HG03520 (cell line): ENCODE data around the gene NOL7.

Experiments used
- ATAC-seq: cut with Tn5 transposase; IDR thresholded peaks from one replicate; pipeline ENCODE4 v1.9.1; 2021; ENCODE audit warnings: mild to moderate bottlenecking, moderate library complexity; ENCODE audit not compliant: unreplicated experiment

NOL7 gene

GRCh38 chr6:13593720-13594119, 21.4 kb upstream of the NOL7 start:
- no peak for ATAC-seq

- no peak for ATAC-seq
Measured at GRCh38 chr6:13597073-13597472, 18.1 kb upstream of the NOL7 start.

- no peak for ATAC-seq
Measured at GRCh38 chr6:13600036-13600435, 15.1 kb upstream of the NOL7 start.

- no peak for ATAC-seq
Measured at GRCh38 chr6:13604135-13604534, 11.0 kb upstream of the NOL7 start.

- ATAC-seq, result no peak
Measured at GRCh38 chr6:13604546-13605416, 10.4 kb upstream of the NOL7 start.

GRCh38 chr6:13605634-13606033, 9.5 kb upstream of the NOL7 start:
- ATAC-seq, result no peak

- ATAC-seq, result no peak
Measured at GRCh38 chr6:13611715-13612114, 3.4 kb upstream of the NOL7 start.

- ATAC-seq, result no peak
Measured at GRCh38 chr6:13613029-13613594, 2.0 kb upstream of the NOL7 start.

GRCh38 chr6:13614126-13614925, 809 bp upstream of the NOL7 start:
- ATAC-seq, result peak; percentile 8

GRCh38 chr6:13615792-13616120, 621 bp downstream of the NOL7 start:
- ATAC-seq, result no peak

GRCh38 chr6:13617066-13617465, 1.9 kb downstream of the NOL7 start:
- no peak for ATAC-seq

GRCh38 chr6:13624871-13625288, 9.7 kb downstream of the NOL7 start:
- no peak for ATAC-seq

GRCh38 chr6:13629459-13630116, 14.5 kb downstream of the NOL7 start:
- no peak for ATAC-seq

- no peak for ATAC-seq
Measured at GRCh38 chr6:13630499-13630898, 15.4 kb downstream of the NOL7 start.

GRCh38 chr6:13633343-13633742, 18.2 kb downstream of the NOL7 start:
- ATAC-seq, result no peak

GRCh38 chr6:13635948-13636658, 21.0 kb downstream of the NOL7 start:
- ATAC-seq, result no peak

GRCh38 chr6:13638014-13638413, 22.9 kb downstream of the NOL7 start:
- ATAC-seq, result no peak

GRCh38 chr6:13638626-13639025, 23.5 kb downstream of the NOL7 start:
- no peak for ATAC-seq

- no peak for ATAC-seq
Measured at GRCh38 chr6:13641315-13641714, 26.2 kb downstream of the NOL7 start.

GRCh38 chr6:13643125-13643524, 28.0 kb downstream of the NOL7 start:
- ATAC-seq, result no peak

GRCh38 chr6:13648850-13649249, 33.7 kb downstream of the NOL7 start:
- ATAC-seq, result no peak
